ENCODE measurements around the gene KCP. TPM values are rescaled to one million over a fixed set of nuclear protein-coding genes. Genes with fewer than 3 reads are reported as not detected.

KCP gene
- total and polyA plus RNA-seq, 2 experiments from 2014 or later: 0.76 to 1.1 TPM

DNA sequence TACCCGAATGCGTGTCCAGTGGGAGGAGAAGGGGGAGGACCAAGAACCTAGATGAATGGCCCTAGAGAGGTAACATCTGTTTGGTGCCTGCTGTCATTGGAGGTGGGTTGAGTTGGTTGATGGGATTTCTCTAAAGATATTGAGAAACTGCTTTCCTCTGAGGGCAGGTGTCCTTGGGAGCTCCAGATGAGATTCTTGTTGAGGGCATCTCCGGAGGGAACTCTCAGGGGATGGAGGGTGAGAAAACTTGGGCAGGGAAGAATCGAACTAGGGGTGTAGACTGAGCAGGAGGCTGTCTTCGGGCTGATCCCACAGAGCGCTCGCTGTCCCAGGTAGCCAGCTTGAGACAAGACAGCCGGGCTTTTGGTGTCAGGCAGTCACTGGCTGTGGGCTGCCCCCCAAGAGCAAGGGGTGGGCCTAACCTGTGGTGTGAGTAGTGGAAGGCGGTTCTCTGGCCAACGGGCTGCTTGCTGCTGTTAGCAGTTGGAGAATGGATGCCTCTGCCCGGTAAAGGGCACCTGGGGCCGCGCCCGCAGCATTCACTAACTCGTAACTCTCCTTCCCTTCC, 30.9 kb upstream of the KCP start:
- H2AFZ ChIP-seq: no peak overlapping the region
- no peak overlapping the region for H3K4me3 ChIP-seq
- no peak for DNase-seq (ENCODE audit: low spot score)
- peaks cover 46% of the 10 kb centered on the region for H3K27me3 ChIP-seq (ENCODE audit: insufficient read depth)
- H3K4me2 ChIP-seq: no peak overlapping the region
- no peaks in the 10 kb centered on the region for H3K79me2 ChIP-seq (replicated peaks; ENCODE audit: insufficient read depth)
- H3K9me2 ChIP-seq (ENCODE audit: insufficient read depth): no peaks in the 10 kb centered on the region
- peaks cover 4% of the 10 kb centered on the region; the same call in 1 of the 2 replicates for H4K20me1 ChIP-seq (replicated peaks; ENCODE audit: insufficient read depth)
- H3K36me3 Mint-ChIP-seq (ENCODE audit: low read depth): no peaks in the 10 kb centered on the region; the same call in 2 of the 3 replicates
- TF ChIP-seq EZH2 (IDR thresholded peaks at IDR 0.05; ENCODE audit: low read depth, unreplicated experiment): no peak
- TF ChIP-seq STAT1 (IDR thresholded peaks at IDR 0.05; ENCODE audit: unreplicated experiment): no peak
- no peak for TF ChIP-seq JUNB (IDR thresholded peaks at IDR 0.05; ENCODE audit: unreplicated experiment)
- no peak for TF ChIP-seq CTCF (conservative IDR thresholded peaks at IDR 0.05; ENCODE audit: low read depth in 2 of 2)
- TF ChIP-seq, protein P1, sequence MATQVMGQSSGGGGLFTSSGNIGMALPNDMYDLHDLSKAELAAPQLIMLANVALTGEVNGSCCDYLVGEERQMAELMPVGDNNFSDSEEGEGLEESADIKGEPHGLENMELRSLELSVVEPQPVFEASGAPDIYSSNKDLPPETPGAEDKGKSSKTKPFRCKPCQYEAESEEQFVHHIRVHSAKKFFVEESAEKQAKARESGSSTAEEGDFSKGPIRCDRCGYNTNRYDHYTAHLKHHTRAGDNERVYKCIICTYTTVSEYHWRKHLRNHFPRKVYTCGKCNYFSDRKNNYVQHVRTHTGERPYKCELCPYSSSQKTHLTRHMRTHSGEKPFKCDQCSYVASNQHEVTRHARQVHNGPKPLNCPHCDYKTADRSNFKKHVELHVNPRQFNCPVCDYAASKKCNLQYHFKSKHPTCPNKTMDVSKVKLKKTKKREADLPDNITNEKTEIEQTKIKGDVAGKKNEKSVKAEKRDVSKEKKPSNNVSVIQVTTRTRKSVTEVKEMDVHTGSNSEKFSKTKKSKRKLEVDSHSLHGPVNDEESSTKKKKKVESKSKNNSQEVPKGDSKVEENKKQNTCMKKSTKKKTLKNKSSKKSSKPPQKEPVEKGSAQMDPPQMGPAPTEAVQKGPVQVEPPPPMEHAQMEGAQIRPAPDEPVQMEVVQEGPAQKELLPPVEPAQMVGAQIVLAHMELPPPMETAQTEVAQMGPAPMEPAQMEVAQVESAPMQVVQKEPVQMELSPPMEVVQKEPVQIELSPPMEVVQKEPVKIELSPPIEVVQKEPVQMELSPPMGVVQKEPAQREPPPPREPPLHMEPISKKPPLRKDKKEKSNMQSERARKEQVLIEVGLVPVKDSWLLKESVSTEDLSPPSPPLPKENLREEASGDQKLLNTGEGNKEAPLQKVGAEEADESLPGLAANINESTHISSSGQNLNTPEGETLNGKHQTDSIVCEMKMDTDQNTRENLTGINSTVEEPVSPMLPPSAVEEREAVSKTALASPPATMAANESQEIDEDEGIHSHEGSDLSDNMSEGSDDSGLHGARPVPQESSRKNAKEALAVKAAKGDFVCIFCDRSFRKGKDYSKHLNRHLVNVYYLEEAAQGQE (IDR thresholded peaks at IDR 0.05; ENCODE audit: unreplicated experiment): no peak
- no peak for TF ChIP-seq ETS1 (IDR thresholded peaks at IDR 0.05)
- no peak for TF ChIP-seq ZNF114 (CRISPR knock-in tag; IDR thresholded peaks at IDR 0.05)
- no peak for TF ChIP-seq ZNF331 (CRISPR knock-in tag; IDR thresholded peaks at IDR 0.05; ENCODE audit: low read depth)
- TF ChIP-seq POLR2AphosphoS5 (IDR thresholded peaks at IDR 0.05; ENCODE audit: low read depth): no peak
- no peak for TF ChIP-seq ZNF462 (CRISPR knock-in tag; IDR thresholded peaks at IDR 0.05)
- no peak for TF ChIP-seq EZH2phosphoT487 (IDR thresholded peaks at IDR 0.05; ENCODE audit: unreplicated experiment)
- H3K4me1 Mint-ChIP-seq: peaks cover 11% of the 10 kb centered on the region
- H3K36me3 ChIP-seq (ENCODE audit: insufficient read depth): no peaks in the 10 kb centered on the region
- 0 out of 2 replicates have a peak, but pooled peaks cover 5% of the 10 kb centered on the region for H3F3A ChIP-seq (replicated peaks; ENCODE audit: low read depth)
- no peaks in the 10 kb centered on the region for H3K4me1 ChIP-seq (ENCODE audit: insufficient read depth)
- H3K9me3 Mint-ChIP-seq: no peaks in the 10 kb centered on the region
- H3K4me3 Mint-ChIP-seq: no peak overlapping the region
- no peak for ATAC-seq
- no peak overlapping the region for H3K27ac Mint-ChIP-seq
- H3K27ac ChIP-seq (ENCODE audit: low read depth): no peak overlapping the region
- H3K27me3 Mint-ChIP-seq (ENCODE audit: insufficient read depth, low read depth, poor library complexity): peaks cover 51% of the 10 kb centered on the region
